ENCODE results near the gene SNX9.
"Not testable (repeated sequence)": the region's sequence is repeated elsewhere in the genome, so short reads cannot be mapped to it uniquely, and the experiment has no call there.

Gene SNX9

GRCh38 chr6:157841211-157841840 is 18.3 kb downstream of the SNX9 start:
- TF ChIP-seq CTCF (IDR thresholded peaks at IDR 0.05; ENCODE audit: low read length, missing control alignments) = no peak
- H3K4me3 ChIP-seq (replicated peaks; ENCODE audit: low read depth, low read length) = no peak overlapping the region
- no peak for DNase-seq (ENCODE audit: low read depth)

GRCh38 chr6:157842212-157842611 is 19.2 kb downstream of the SNX9 start:
- no peak for DNase-seq (ENCODE audit: low read depth)
- no peak for TF ChIP-seq CTCF (IDR thresholded peaks at IDR 0.05; ENCODE audit: low read length, missing control alignments)
- no peak overlapping the region for H3K4me3 ChIP-seq (replicated peaks; ENCODE audit: low read depth, low read length)

GRCh38 chr6:157844196-157844595 is 21.1 kb downstream of the SNX9 start:
- DNase-seq (ENCODE audit: low read depth); H3K4me3 ChIP-seq (replicated peaks; ENCODE audit: low read depth, low read length): not testable (repeated sequence)

GRCh38 chr6:157845493-157846259 is 22.6 kb downstream of the SNX9 start:
- H3K4me3 ChIP-seq (replicated peaks; ENCODE audit: low read depth, low read length) = no peak overlapping the region
- no peak for DNase-seq (ENCODE audit: low read depth)
- TF ChIP-seq CTCF (IDR thresholded peaks at IDR 0.05; ENCODE audit: low read length, missing control alignments) = no peak

GRCh38 chr6:157847846-157848245 is 24.8 kb downstream of the SNX9 start:
- DNase-seq (ENCODE audit: low read depth) = no peak
- no peak overlapping the region for H3K4me3 ChIP-seq (replicated peaks; ENCODE audit: low read depth, low read length)
- no peak for TF ChIP-seq CTCF (IDR thresholded peaks at IDR 0.05; ENCODE audit: low read length, missing control alignments)

- no peak overlapping the region for H3K4me3 ChIP-seq (replicated peaks; ENCODE audit: low read depth, low read length)
- no peak for TF ChIP-seq CTCF (IDR thresholded peaks at IDR 0.05; ENCODE audit: low read length, missing control alignments)
- no peak for DNase-seq (ENCODE audit: low read depth)
Measured at GRCh38 chr6:157848693-157849092, 25.6 kb downstream of the SNX9 start.

GRCh38 chr6:157849288-157850017 is 26.4 kb downstream of the SNX9 start:
- no peak for DNase-seq (ENCODE audit: low read depth)
- H3K4me3 ChIP-seq (replicated peaks; ENCODE audit: low read depth, low read length) = no peak overlapping the region
- TF ChIP-seq CTCF (IDR thresholded peaks at IDR 0.05; ENCODE audit: low read length, missing control alignments) = no peak
